ENCODE results near the gene LRRK1.

LRRK1 gene

DNA sequence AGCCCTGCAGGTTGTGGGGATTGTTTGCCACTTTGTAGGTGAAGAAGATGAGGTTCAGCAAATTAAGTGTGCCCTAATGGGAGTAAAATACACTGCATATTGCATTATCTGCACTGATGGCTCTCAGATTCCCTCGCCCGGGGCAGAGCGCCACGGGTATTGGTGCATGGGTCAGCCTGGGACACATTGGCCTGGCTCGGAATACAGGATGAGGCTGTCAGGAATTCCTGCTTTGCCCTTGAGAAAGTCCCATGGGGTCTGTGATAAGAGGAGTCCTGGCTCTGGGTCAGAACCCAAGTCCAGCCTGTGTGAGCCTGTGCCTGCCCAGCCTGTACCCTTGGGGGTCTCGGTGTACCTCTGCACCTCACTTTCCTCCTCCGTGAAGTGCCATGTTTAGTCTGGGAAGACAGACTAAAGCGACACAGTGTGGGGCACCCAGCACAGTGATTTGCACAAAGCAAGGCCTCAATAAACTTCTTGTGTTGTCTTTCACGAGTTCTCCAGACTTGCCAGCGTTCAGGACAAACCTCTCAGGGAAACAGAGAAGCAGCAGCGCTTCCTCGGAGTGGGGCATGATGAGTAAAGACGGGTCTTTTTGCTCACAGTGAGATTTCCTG, 107.6 kb downstream of the LRRK1 start:
- DNase-seq = no peak

DNA sequence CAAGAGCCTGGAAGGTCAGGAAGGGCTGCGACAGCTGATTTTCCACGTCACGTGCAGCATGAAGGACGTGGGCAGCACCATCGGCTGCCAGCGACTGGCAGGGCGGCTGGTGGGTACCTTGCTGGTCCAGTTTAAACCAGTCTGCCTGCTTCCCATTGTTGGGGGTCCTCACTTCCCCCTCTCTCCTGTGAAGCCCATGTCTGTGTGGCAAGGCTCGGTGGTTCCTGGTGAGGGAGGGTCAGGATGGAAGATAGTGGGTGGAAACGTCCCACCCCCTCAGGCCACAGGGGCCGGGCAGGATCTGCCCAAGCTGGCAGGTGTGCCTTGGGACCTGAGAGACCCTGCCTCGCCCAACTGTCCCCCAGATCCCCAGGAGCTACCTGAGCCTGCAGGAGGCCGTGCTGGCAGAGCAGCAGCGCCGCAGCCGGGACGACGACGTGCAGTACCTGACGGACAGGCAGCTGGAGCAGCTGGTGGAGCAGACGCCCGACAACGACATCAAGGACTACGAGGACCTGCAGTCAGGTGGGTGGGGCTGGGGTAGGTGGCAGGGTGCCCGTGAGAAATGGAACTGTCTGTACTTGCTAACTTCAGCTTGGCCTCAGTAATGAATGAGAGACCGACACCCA, 108.2 kb downstream of the LRRK1 start:
- no peak for DNase-seq

DNA sequence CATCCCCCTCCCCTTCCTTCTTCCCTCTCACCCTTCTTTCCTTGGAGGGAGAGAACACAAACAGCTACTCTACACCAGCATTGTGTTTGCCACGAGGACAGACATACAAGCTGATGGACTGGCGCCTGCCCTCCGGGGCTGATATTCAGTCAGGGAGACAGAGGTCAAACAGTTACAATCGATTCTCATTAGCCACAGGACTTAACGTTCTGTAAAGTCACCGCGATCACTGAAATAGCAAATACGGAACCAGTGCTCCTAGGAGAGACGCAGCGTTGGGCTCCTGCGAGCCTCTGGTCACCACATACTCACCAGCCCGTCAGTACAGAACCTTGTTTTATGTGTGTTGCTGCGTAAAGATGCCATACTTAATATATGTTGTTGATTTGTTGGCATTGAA, 108.8 kb downstream of the LRRK1 start:
- no peak for DNase-seq

DNA sequence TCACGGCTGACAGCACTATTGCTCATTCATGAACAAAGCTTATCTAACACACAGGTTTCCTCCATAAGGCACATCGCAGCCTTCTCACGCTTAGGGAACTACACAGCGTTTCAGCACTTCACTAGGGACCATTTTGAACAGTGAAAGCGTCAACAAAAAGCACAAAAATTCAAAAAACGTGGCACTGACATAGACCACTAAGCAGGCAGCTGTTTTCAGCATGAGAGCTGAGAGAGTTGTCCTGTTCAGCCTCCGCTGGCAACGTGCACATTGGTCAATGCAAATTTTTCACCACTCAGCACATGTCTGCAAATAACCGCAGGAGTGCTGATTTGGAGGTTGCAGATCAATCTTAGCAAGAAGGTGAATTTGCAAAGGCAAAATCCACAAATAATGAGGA, 109.2 kb downstream of the LRRK1 start:
- no peak for DNase-seq

DNA sequence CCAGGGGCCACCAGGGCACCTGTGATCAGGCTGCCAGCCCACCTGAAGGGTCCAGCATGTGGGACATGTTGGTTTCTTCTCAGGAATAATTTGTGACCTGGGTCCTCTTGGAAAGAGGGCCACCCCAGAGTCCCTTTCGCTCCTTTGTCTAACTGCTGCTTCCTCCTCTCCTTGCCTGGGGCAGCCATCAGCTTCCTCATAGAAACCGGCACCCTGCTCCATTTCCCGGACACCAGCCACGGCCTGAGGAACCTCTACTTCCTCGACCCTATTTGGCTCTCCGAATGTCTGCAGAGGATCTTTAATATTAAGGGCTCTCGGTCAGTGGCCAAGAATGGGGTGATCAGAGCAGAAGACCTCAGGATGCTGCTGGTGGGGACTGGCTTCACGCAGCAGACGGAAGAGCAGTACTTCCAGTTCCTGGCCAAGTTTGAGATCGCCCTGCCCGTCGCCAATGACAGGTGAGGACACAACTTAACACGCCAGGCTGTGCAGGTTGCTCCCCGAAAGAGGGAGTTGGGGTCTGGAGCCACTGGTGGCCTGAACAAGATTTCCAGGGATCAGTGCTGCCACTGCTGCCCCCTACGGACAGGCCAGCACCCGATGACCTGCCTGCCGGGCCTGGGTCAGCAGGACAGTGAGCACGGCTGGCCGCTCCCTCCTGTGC, 109.7 kb downstream of the LRRK1 start:
- DNase-seq = no peak

DNA sequence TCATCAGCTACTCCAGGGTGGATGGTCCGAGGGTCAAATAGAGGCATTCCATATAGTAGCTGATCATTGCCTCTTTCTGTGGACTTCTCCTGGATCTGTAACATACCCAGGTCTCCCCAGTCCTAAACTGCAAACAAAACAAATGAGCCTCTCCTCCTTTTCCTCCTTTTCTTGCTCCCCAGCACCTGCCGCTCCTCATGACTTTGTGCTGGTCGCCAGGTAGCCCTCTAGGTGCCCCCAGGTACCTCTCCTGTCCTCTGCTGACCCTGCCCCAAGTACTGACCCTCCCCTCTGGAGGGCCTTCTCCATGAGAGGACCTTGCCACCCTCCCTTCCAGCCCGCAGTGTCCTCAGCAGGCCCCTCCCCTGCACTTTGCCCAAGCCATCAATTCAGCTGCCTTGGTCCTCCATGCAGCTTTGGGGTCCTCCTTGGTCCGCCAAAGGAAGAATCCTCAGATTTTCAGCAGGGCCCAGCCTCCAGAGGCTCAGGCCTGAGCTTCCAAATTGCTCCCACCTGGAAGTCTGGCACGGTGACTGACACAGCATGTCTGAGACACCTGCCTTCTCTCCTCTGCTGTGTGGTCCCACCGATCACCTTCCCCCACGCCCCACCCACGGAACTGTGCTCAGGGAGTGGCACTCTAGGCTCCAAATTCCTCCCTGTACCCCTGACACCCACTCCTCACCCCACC, 111.0 kb downstream of the LRRK1 start:
- no peak for DNase-seq

- DNase-seq = no peak
Measured at GRCh38 chr15:101031213-101031612, 112.1 kb downstream of the LRRK1 start.

DNA sequence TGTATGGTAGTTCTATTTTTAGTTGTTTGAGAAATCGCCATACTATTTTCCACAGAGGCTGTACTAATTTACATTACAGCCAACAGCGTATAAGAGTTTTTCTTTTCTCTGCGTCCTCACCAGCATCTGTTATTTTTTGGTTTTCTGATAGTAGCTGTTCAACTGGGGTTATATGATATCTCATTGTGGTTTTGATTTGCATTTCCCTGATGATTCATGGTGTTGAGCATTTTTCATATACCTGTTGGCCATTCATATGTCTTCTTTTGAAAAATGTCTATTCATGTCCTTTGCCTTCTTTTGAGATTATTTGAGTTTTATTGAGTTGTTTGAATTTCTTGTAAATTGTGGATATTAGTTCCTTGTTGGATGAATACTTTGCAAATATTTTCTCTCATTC, 114.6 kb downstream of the LRRK1 start:
- no peak for DNase-seq

GRCh38 chr15:101035611-101036010, 116.5 kb downstream of the LRRK1 start:
- DNase-seq = no peak

DNA sequence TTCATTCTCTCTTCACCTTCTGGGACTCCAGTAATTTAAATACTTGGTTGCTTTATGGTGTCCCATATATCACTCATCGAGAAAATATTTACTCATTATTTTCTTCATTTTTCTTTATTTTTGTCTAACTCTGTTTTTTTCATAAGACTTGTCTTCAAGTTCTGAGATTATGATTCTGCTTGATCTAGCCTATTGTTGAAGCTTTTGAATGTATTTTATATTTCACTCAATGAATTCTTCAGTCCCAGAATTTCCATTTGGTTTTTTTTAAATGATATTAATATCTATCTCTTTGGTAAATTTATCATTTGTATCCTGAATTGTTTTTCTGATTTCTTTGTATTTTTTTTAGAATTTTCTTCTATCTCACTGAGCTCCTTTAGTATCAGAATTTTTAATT, 117.0 kb downstream of the LRRK1 start:
- DNase-seq = no peak

DNA sequence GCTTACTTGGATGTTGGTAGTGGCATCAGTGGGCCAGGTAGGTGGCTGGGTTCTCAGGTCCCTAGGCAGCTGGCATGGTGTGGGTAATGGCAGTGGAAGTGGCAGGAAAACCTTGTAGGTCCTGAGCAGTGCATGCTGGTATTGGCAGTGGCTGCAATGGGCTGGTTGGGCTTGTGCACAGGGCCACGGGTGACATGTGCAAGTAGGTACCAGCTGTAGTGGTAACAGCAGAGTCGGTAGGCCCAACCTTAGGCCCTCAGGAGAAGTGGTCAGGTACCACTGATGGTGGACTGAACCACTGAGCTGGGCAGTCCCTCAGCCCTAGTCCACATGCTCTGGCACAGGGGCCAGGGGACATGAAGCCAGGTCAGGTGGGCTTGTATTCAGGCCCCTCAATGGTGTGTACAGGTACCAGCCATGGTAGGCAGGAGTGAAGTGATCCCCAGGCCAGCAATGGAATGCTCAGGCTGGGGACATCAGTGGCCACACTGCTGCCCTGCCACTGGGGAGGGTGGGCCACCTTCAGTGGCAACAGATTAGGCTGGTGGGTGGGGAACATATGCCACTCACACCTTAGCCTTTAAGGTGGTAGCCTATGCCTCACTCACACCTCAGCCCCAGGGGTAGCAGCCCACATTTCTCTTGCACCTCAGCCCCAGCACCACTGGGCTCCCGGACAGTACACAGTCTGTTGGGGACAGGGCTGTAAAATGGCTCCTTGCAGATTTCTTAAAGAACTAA, 118.1 kb downstream of the LRRK1 start:
- DNase-seq = no peak

GRCh38 chr15:101038327-101039003, 119.3 kb downstream of the LRRK1 start:
- no peak for DNase-seq

DNA sequence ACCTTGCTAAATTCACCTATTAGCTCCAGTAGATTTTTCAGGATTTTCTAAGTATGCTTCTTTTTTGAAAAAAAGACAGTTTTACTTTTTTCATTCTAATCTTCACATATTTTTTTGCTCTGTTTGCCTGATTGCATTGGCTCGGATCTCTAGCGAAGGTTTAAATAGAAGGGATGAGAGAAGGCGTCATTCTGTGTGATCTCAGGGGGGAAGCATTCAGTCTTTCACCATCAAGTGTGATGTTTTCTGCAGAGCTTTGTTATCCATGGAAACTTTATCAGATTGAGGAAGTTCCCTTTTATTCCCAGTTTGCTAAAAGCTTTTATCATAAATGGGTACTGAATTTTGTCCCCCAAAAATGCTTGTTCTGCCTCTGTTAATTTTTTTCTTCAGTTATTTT, 120.3 kb downstream of the LRRK1 start:
- DNase-seq = no peak

- no peak for DNase-seq
Measured at GRCh38 chr15:101042320-101042719, 123.2 kb downstream of the LRRK1 start.

DNA sequence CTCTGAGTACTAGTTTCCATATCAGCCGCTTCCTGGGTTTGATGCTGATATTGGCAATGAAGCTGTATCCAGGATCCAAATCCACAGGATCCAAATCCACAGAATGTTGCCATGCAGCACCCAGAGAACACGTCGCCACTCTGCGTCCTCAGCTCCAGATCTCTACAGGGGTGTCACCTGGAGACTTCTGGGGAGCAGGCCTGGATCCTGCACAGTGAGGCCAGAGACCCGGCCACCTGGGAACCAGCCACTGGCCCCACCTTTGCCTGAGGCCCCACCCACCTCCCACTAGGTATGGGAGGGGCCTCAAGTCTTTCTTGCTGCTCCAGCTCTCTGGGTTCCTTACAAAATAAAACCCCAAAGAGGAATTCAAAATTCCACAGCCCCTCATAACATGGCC, 123.9 kb downstream of the LRRK1 start:
- DNase-seq = no peak

GRCh38 chr15:101043911-101044624, 124.9 kb downstream of the LRRK1 start:
- no peak for DNase-seq

DNA sequence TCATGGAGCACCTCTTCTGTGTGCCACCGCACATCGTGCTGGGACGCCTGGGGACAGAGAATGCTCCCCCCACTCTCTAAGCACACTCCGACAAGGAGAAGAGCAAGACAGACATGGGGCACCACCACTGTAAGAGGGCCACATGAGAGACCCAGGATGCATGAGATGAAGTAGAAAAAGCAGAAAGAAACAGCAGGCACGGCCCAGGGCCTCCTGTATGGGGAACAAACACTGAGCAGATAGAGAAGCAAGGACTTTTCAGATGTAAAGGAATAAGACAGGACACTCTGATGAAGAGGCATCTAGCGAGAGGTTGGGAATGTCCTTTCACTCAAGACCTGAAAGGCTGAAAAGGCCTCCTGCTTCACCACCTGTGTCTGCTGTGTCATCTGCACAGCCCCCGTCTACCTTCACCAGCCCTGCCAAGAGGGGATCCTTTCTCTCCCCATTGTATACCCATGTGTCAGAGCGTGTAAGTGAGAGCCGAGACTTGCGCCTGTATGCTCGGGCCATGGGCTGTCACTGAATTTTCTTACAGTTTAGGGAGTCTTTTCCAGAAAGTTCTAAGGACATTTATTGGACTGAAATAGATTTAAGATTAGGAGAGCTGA, 125.6 kb downstream of the LRRK1 start:
- no peak for DNase-seq

DNA sequence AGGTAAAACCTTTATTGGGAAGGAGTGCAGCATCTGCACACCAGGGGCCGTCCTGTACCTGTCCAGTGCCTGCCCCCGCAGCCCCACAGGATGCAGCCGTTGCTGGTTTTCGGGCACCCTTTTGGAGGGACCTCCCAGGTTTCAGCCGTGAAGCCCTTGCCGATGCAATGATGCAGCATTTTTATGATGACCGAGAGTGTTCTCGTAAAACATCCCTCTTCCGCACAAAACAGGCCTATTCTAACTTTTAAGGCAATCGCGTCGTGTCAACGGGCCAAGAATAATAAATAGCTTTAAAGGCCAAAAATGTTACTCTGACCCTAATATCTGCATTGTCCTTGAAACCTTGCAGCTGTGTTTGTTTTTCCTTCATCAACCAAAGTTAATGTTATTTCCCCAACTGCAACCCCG, 126.1 kb downstream of the LRRK1 start:
- no peak for DNase-seq

DNA sequence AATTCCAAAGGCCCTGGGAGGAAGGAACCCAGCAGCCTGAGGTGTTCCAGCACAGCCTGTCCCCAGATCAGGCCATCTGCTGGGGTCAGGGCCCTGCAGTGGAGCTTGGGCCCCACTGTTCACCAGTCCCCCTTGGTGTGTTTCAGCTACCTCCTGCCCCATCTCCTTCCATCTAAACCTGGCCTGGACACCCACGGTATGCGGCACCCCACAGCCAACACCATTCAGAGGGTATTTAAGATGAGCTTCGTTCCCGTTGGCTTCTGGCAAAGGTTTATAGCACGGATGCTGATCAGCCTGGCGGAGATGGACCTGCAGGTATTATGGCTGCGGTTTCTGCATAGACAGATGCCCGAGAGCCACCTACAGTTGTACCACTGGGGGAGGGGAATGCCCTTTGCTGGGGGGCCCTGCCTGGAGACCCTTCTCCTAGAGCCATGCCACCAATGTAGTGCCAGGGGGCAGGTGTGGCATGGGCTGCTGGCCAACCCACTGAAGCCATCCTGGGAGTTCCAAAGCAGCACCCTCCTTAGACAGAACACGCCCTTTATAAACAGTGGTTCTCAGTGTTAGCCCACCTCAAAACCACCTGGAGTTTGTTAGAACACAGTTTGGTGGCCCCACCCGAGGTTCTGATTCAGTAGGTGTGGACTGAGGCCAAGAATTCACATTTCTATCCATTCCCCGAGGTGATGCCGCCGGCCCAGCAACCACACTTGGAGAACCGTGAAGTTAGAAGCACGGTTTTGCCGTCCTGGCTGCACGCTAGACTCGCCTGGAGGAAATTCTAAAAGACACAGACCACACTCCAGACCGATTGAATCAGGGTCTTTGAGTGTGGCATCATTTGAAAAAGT, 126.9 kb downstream of the LRRK1 start:
- DNase-seq = no peak

DNA sequence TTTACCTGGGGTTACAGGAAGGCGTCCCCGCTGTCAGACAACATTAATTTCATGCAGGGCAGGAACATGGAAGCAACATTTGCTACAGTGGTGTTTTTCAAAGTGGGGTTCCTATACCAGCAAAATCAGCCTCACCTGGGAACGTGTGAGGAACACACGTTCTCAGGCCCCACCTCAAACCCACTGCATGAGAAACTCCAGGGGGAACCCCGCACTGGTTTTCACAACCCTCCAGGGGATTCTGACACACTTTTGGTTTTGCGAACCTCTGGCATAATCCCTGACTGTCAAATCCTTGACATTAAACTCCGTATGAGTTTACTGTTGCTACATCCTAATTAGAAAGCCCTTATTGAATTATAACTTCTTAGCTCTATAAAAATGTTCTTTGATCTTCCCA, 127.7 kb downstream of the LRRK1 start:
- DNase-seq = no peak
